Neural progenitor cell (in vitro differentiated cells): ENCODE data around the gene NDUFAF8.

ENCODE experiments used
- CTCF ChIP-seq: fragments of 200-600 bp; sonication (generic); IDR thresholded peaks from 2 replicates; pipeline ENCODE4 v1.5.1; 2017; ENCODE audit warnings: antibody characterized with exemption, mild to moderate bottlenecking
- EZH2phosphoT487 ChIP-seq: fragments of 200-600 bp; sonication (generic); IDR thresholded peaks from 2 replicates; pipeline ENCODE4 v1.6.1; 2017; ENCODE audit warnings: antibody characterized with exemption

DNA sequence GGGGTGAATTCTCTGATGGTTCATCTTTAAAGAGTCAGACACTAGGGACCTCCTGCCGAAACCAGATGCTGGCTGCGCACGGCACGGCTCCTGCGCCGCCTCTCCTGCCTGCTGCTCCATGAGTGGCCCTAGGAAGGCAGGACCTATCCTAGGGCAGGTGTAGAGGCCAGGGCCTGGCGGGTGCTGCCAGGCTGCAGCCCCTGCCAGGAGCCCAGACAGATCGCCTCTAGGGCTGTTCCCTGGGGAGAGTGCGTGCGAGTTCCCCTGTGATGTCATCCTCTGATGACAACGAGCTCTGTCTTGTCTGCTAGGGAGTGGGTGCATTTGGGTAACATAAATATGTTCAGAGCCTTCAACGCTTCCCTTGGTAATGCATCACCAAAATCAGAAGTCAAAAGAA lies 32.1 kb downstream of the NDUFAF8 start:
- no peak for TF ChIP-seq CTCF
- no peak for TF ChIP-seq EZH2phosphoT487
